ENCODE results near the gene FOXQ1.
"Not testable (repeated sequence)": the region's sequence is repeated elsewhere in the genome, so short reads cannot be mapped to it uniquely, and the experiment has no call there.

FOXQ1 gene

GRCh38 chr6:1291381-1291780 lies 20.5 kb upstream of the FOXQ1 start:
- no peak for DNase-seq

- no peak for DNase-seq
Observed at GRCh38 chr6:1295420-1295819, 16.5 kb upstream of the FOXQ1 start.

- DNase-seq: no peak
Observed at GRCh38 chr6:1296079-1296478, 15.8 kb upstream of the FOXQ1 start.

GRCh38 chr6:1296542-1296941 lies 15.4 kb upstream of the FOXQ1 start:
- DNase-seq: peak; percentile 59

- DNase-seq: peak; percentile 90
Observed at GRCh38 chr6:1297746-1298145, 14.2 kb upstream of the FOXQ1 start.

GRCh38 chr6:1298768-1299167 lies 13.1 kb upstream of the FOXQ1 start:
- no peak for DNase-seq

- no peak for DNase-seq
Observed at GRCh38 chr6:1306133-1306532, 5.8 kb upstream of the FOXQ1 start.

GRCh38 chr6:1309366-1309765 lies 2.5 kb upstream of the FOXQ1 start:
- DNase-seq: no peak

GRCh38 chr6:1310628-1311399 lies 1.1 kb upstream of the FOXQ1 start:
- no peak for DNase-seq

GRCh38 chr6:1312203-1312472 lies 240 bp downstream of the FOXQ1 start:
- no peak for DNase-seq

- DNase-seq: no peak
Observed at GRCh38 chr6:1312473-1313367, 822 bp downstream of the FOXQ1 start.

- no peak for DNase-seq
Observed at GRCh38 chr6:1313384-1313766, 1.5 kb downstream of the FOXQ1 start.

GRCh38 chr6:1313767-1314503 lies 2.0 kb downstream of the FOXQ1 start:
- DNase-seq: no peak

GRCh38 chr6:1314617-1315016 lies 2.7 kb downstream of the FOXQ1 start:
- DNase-seq: no peak

GRCh38 chr6:1315201-1315559 lies 3.3 kb downstream of the FOXQ1 start:
- no peak for DNase-seq

- DNase-seq: no peak
Observed at GRCh38 chr6:1315560-1316386, 3.9 kb downstream of the FOXQ1 start.

- no peak for DNase-seq
Observed at GRCh38 chr6:1316489-1316971, 4.6 kb downstream of the FOXQ1 start.

- no peak for DNase-seq
Observed at GRCh38 chr6:1317302-1317815, 5.5 kb downstream of the FOXQ1 start.

- no peak for DNase-seq
Observed at GRCh38 chr6:1318036-1318435, 6.1 kb downstream of the FOXQ1 start.

- DNase-seq: not testable (repeated sequence)
Observed at GRCh38 chr6:1318584-1318983, 6.7 kb downstream of the FOXQ1 start.

GRCh38 chr6:1321738-1322137 lies 9.8 kb downstream of the FOXQ1 start:
- peak; percentile 89 for DNase-seq

GRCh38 chr6:1322156-1322555 lies 10.3 kb downstream of the FOXQ1 start:
- no peak for DNase-seq
